Osteoblast (primary cell): ENCODE data around the gene ARL5C. TPM values are rescaled to one million over a fixed set of nuclear protein-coding genes. Genes with fewer than 3 reads are reported as not detected.
A peak's percentile ranks its signal among the peaks of the same experiment; 100 is the strongest.

Experiments used
- DNase-seq: peaks from one replicate; pipeline ENCODE4 v3.0.0; 2011; ENCODE audit warnings: low spot score, mixed read lengths; ENCODE audit not compliant: insufficient read length; ENCODE audit errors: missing footprints
- H2AFZ ChIP-seq: 2 replicates; pipeline ENCODE4 v1.6.0; 2011; ENCODE audit warnings: mild to moderate bottlenecking, low read length
- H3K27ac ChIP-seq: 2 replicates; pipeline ENCODE4 v1.5.1; 2011; ENCODE audit warnings: mild to moderate bottlenecking, low read depth, low read length, moderate library complexity
- H3K27me3 ChIP-seq: 2 replicates; pipeline ENCODE4 v1.6.0; 2012; ENCODE audit warnings: mild to moderate bottlenecking, control low read depth, inconsistent platforms, low read length, moderate library complexity; ENCODE audit not compliant: insufficient read depth
- H3K36me3 ChIP-seq: 2 replicates; pipeline ENCODE4 v1.5.1; 2011; ENCODE audit warnings: mild to moderate bottlenecking, low read length, control low read depth, moderate library complexity; ENCODE audit not compliant: insufficient read depth
- H3K4me1 ChIP-seq: 2 replicates; pipeline ENCODE4 v1.5.1; 2011; ENCODE audit warnings: mild to moderate bottlenecking, low read length, control low read depth, moderate library complexity; ENCODE audit not compliant: insufficient read depth
- H3K4me2 ChIP-seq: 2 replicates; pipeline ENCODE4 v1.6.0; 2011; ENCODE audit warnings: mild to moderate bottlenecking, low read length; ENCODE audit not compliant: insufficient read depth
- H3K4me3 ChIP-seq: fragments of 200-600 bp; sonication (generic); 3 replicates; pipeline ENCODE4 v1.5.1; 2012; ENCODE audit warnings: mild to moderate bottlenecking, low read length, inconsistent platforms; ENCODE audit not compliant: insufficient read depth
- H3K79me2 ChIP-seq: 2 replicates; pipeline ENCODE4 v1.6.0; 2012; ENCODE audit warnings: mild to moderate bottlenecking, low read length, control low read depth, inconsistent platforms; ENCODE audit not compliant: insufficient read depth
- H3K9me3 ChIP-seq: 2 replicates; pipeline ENCODE4 v1.5.1; 2011; ENCODE audit warnings: low read depth, low read length, control low read depth
- H4K20me1 ChIP-seq: 2 replicates; pipeline ENCODE4 v1.6.0; 2012; ENCODE audit warnings: mild to moderate bottlenecking, low read length, control low read depth; ENCODE audit not compliant: insufficient read depth
- total RNA-seq: library from RNA; depleted of rRNA; stranded (reverse); fragments of >200 nt; gene quantifications from 2 replicates; pipeline ENCODE4 v1.2.3, GENCODE V29; 2012
- TF ChIP-seq, protein P1 (sequence below): IDR thresholded peaks from 2 replicates; pipeline ENCODE4 v1.5.1; 2011; ENCODE audit warnings: mild to moderate bottlenecking, low read depth, low read length, moderate library complexity; ENCODE audit errors: extremely low read depth

ARL5C gene
- total RNA-seq, 1 donor: not detected

DNA sequence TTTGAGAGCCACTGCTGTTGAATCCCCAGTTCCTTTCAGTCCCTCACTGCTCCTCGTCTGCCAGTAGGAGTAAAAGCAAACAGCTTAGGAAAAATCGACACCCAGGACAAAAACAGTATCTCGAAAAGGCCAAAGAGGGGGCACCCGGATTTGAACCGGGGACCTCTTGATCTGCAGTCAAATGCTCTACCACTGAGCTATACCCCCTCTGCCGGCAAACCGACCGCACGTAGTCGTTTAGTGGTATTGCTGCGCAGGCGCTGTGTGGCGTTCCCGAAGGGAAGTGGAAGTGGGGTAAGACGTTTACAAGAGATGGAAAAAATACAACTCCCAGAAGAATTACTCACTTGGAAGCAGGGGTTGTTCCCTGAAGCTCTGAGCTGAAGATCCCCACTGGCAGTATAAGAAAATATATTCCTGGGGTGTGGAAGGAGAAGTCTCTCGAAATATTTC lies 12.3 kb downstream of the ARL5C start:
- Histone ChIP-seq H4K20me1 (no peaks in the 10 kb centered on the region), H3K4me3 (peak overlapping the region; percentile 76), H3K36me3 (no peaks in the 10 kb centered on the region), H3K9me3 (no peaks in the 10 kb centered on the region), H3K27me3 (peaks cover 41% of the 10 kb centered on the region), H3K4me2 (peak overlapping the region; percentile 89), H3K4me1 (peaks cover 13% of the 10 kb centered on the region), H2AFZ (peak overlapping the region; percentile 79), H3K27ac (peak overlapping the region; percentile 46), H3K79me2 (no peaks in the 10 kb centered on the region)
- DNase-seq: peak; percentile 97
- TF ChIP-seq, protein P1, sequence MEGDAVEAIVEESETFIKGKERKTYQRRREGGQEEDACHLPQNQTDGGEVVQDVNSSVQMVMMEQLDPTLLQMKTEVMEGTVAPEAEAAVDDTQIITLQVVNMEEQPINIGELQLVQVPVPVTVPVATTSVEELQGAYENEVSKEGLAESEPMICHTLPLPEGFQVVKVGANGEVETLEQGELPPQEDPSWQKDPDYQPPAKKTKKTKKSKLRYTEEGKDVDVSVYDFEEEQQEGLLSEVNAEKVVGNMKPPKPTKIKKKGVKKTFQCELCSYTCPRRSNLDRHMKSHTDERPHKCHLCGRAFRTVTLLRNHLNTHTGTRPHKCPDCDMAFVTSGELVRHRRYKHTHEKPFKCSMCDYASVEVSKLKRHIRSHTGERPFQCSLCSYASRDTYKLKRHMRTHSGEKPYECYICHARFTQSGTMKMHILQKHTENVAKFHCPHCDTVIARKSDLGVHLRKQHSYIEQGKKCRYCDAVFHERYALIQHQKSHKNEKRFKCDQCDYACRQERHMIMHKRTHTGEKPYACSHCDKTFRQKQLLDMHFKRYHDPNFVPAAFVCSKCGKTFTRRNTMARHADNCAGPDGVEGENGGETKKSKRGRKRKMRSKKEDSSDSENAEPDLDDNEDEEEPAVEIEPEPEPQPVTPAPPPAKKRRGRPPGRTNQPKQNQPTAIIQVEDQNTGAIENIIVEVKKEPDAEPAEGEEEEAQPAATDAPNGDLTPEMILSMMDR: no peak

DNA sequence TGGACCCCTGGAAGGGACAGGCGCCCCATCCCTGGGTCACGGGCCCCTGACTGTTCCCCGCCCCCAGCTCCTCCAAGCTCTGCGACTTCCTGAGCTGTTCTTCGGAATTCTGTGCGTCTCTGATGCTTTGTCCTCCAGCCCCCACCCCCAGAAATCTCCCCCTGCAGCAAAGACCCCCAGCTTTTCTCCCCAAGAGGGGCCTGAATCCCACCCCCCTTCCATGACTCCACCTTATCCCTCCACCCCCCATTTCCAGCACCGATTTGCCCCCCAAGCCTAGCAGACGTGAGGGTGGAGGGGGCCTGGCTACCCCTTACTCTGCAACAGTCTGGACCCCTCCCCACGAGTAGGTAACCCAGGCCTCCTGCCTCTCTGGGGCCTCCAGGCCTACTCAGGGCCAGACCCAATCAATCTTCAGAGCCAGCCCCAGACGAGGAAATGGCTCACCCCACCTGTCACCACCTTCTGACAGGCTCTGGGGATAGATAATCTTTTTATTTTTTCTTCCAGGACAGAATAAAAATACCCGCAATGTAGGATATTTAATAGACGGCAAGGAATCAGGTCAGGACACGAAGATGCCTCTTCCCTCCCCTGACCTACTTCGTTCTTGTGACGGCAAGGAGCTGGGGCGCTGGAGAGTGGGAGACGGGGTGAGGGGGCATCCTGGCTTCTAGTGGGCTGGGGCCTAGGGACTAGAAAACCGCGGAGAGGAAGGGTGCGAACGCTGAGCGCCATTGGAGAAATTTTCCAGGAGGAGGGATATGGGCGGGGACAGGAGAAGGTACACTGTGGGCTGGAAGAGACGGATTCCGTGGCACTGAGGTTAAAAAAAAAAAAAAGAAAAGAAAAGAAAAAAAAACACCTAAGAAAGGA lies 13.8 kb downstream of the ARL5C start:
- no peaks in the 10 kb centered on the region for H4K20me1 ChIP-seq
- H3K27ac ChIP-seq: no peak overlapping the region
- peak overlapping the region; percentile 89 for H3K4me2 ChIP-seq
- H3K9me3 ChIP-seq: no peaks in the 10 kb centered on the region
- H3K4me3 ChIP-seq: peak overlapping the region; percentile 76
- H3K36me3 ChIP-seq: no peaks in the 10 kb centered on the region
- H2AFZ ChIP-seq: peak overlapping the region; percentile 62
- DNase-seq: peak; percentile 43
- peaks cover 13% of the 10 kb centered on the region for H3K4me1 ChIP-seq
- H3K27me3 ChIP-seq: peaks cover 41% of the 10 kb centered on the region
- H3K79me2 ChIP-seq: no peaks in the 10 kb centered on the region
- TF ChIP-seq, protein P1: no peak

DNA sequence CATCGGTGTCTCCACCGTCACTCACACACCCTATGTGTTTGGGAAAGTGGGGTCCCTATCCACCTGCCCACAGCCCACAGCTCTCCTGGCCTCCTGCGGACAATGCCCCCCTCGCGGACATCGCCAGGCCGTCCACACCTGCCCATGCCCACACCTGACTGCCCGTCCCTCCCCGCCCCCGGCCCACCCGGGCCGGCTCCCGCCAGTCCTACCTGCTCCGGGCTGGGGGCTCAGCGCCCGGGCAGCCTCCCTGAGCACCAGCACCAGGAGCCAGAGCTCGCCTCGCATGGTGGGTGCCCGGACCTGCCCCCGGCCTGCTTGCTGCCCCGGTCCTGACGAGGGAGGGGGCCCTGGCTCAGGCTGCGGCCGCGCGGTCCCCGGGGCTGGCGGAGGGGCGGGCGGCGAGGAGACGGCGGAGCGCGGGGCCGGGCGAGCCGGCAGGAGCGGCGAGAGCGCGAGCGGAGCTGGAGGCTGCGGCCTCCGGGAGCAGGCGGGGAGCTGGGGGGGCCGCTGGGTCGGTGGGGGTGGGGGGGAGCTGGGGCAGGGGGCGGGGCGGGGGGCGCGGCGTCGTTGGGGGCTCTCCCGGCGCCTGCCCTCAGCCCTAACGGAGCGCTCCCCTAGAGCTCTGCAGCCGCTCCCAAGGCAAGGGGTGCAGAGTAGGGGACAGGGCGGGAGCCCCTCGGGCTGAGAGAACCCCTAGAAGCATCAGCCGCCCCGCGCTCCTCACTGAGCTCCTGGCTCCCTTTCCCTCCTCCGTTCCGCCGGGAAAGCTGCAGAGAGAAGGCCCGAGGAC lies 14.6 kb downstream of the ARL5C start, which contains the start of gene PLXDC1:
Gene PLXDC1 (minus strand): TSS at position 488 of the 793 bp plus-strand sequence. CDS start 200 bp downstream, at position 288.
- Histone ChIP-seq H3K4me3 (peak within 1 kb of the TSS; percentile 76), H3K9me3 (no peaks in the 10 kb centered on the region), H3K27ac (no peak within 1 kb of the TSS), H2AFZ (peak within 1 kb of the TSS; percentile 20), H3K36me3 (no peaks in the 10 kb centered on the region), H3K4me2 (peak within 1 kb of the TSS; percentile 89), H3K4me1 (peaks cover 13% of the 10 kb centered on the region), H4K20me1 (no peaks in the 10 kb centered on the region), H3K79me2 (no peaks in the 10 kb centered on the region), H3K27me3 (peaks cover 37% of the 10 kb centered on the region)
- DNase-seq: peak; percentile 87
- TF ChIP-seq, protein P1: no peak
